ENCODE measurements around the gene NCOA7. TPM values are rescaled to one million over a fixed set of nuclear protein-coding genes. Genes with fewer than 3 reads are reported as not detected.

Gene NCOA7
- total RNA-seq, 1 donor from 2014 or later: 33.4 TPM

DNA sequence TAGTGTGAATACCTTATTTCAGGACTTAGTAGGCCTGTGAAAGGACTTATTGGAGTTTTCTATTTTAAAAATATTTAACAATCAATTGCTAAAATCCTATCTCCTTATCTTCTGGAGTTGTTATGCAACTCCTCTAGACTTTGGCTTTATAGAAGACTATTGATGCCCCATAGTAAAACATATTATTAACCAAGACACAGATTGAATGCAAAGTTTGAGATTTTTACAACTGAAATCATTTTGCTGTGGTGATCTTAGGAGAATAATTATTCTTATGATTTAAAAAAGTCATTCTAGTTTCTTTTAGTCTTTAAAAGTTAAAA is 36.9 kb upstream of the NCOA7 start:
- no peak overlapping the region for H3K4me3 Mint-ChIP-seq
- no peaks in the 10 kb centered on the region for H3K9me3 Mint-ChIP-seq
- no peak for ATAC-seq (ENCODE audit: low read depth)
- TF ChIP-seq, protein P1, sequence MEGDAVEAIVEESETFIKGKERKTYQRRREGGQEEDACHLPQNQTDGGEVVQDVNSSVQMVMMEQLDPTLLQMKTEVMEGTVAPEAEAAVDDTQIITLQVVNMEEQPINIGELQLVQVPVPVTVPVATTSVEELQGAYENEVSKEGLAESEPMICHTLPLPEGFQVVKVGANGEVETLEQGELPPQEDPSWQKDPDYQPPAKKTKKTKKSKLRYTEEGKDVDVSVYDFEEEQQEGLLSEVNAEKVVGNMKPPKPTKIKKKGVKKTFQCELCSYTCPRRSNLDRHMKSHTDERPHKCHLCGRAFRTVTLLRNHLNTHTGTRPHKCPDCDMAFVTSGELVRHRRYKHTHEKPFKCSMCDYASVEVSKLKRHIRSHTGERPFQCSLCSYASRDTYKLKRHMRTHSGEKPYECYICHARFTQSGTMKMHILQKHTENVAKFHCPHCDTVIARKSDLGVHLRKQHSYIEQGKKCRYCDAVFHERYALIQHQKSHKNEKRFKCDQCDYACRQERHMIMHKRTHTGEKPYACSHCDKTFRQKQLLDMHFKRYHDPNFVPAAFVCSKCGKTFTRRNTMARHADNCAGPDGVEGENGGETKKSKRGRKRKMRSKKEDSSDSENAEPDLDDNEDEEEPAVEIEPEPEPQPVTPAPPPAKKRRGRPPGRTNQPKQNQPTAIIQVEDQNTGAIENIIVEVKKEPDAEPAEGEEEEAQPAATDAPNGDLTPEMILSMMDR (IDR thresholded peaks at IDR 0.05): no peak
- H3K36me3 Mint-ChIP-seq (ENCODE audit: low read depth): no peaks in the 10 kb centered on the region
- POLR2A ChIA-PET: no interaction called here
- CTCF ChIA-PET: interaction anchor here (0.7 to 7.5 kb wide), 16 partner anchors 9 to 456 kb away, joined by 3 to 200 read pairs (median 5); partner anchors contain the start of gene HDDC2
- H3K27me3 Mint-ChIP-seq: peaks cover 31% of the 10 kb centered on the region
- no peak overlapping the region for H3K27ac Mint-ChIP-seq
- intact Hi-C loops (cut with micrococcal nuclease): loop anchor here (1.0 to 2.0 kb wide), 3 partner anchors 15 to 440 kb away; no protein-coding TSS in a partner anchor
- no peak for DNase-seq
- peaks cover 14% of the 10 kb centered on the region for H3K4me1 Mint-ChIP-seq

DNA sequence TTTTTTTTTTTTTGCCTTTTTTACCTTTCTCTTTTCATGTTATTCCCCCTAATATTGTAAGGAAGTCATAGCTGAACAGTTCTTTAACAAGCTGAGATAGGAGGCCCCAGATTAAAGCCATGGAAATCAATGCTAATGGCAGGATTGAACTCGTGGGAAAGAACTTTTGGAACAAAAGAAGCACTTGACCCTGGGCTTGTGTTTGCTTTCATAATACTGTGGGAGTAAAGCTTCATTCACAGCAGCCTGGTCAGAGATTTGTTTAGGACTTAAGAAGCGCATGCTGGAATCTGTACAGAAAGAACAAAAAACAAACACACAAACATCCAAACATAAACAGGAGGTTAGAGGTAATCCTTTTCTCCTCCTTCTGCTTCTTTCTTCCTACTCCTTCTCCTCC is 36.2 kb upstream of the NCOA7 start:
- intact Hi-C loops (cut with micrococcal nuclease): no loop called here
- DNase-seq: no peak
- H3K4me3 Mint-ChIP-seq: no peak overlapping the region
- peaks cover 37% of the 10 kb centered on the region for H3K27me3 Mint-ChIP-seq
- H3K9me3 Mint-ChIP-seq: no peaks in the 10 kb centered on the region
- ChIA-PET POLR2A (interaction anchor here (0.6 kb wide), 2 partner anchors 205 to 444 kb away, joined by 3 to 5 read pairs; no protein-coding TSS in a partner anchor), CTCF (interaction anchor here (1.8 to 7.5 kb wide), 3 partner anchors 220 to 453 kb away, joined by 5 to 200 read pairs (median 6); partner anchors contain the start of gene HDDC2)
- ATAC-seq (ENCODE audit: low read depth): no peak
- H3K36me3 Mint-ChIP-seq (ENCODE audit: low read depth): no peaks in the 10 kb centered on the region
- TF ChIP-seq, protein P1 (IDR thresholded peaks at IDR 0.05): no peak
- H3K4me1 Mint-ChIP-seq: peaks cover 13% of the 10 kb centered on the region
- H3K27ac Mint-ChIP-seq: no peak overlapping the region

DNA sequence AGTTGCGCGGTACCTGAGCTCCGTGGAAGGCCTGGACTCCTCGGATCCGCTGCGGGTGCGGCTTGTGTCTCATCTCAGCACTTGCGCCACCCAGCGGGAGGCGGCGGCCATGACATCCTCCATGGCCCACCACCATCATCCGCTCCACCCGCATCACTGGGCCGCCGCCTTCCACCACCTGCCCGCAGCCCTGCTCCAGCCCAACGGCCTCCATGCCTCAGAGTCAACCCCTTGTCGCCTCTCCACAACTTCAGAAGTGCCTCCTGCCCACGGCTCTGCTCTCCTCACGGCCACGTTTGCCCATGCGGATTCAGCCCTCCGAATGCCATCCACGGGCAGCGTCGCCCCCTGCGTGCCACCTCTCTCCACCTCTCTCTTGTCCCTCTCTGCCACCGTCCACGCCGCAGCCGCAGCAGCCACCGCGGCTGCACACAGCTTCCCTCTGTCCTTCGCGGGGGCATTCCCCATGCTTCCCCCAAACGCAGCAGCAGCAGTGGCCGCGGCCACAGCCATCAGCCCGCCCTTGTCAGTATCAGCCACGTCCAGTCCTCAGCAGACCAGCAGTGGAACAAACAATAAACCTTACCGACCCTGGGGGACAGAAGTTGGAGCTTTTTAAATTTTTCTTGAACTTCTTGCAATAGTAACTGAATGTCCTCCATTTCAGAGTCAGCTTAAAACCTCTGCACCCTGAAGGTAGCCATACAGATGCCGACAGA is 31.4 kb upstream of the NCOA7 start:
- no peaks in the 10 kb centered on the region for H3K4me1 Mint-ChIP-seq
- ATAC-seq (ENCODE audit: low read depth): no peak
- CTCF ChIA-PET: interaction anchor here (0.9 to 1.0 kb wide), 2 partner anchors 9 to 215 kb away, joined by 3 read pairs; no protein-coding TSS in a partner anchor
- TF ChIP-seq, protein P1 (IDR thresholded peaks at IDR 0.05): no peak
- H3K9me3 Mint-ChIP-seq: no peaks in the 10 kb centered on the region
- POLR2A ChIA-PET: no interaction called here
- H3K36me3 Mint-ChIP-seq (ENCODE audit: low read depth): no peaks in the 10 kb centered on the region
- H3K27ac Mint-ChIP-seq: no peak overlapping the region
- peaks cover 29% of the 10 kb centered on the region for H3K27me3 Mint-ChIP-seq
- intact Hi-C loops (cut with micrococcal nuclease): no loop called here
- no peak for DNase-seq
- no peak overlapping the region for H3K4me3 Mint-ChIP-seq

DNA sequence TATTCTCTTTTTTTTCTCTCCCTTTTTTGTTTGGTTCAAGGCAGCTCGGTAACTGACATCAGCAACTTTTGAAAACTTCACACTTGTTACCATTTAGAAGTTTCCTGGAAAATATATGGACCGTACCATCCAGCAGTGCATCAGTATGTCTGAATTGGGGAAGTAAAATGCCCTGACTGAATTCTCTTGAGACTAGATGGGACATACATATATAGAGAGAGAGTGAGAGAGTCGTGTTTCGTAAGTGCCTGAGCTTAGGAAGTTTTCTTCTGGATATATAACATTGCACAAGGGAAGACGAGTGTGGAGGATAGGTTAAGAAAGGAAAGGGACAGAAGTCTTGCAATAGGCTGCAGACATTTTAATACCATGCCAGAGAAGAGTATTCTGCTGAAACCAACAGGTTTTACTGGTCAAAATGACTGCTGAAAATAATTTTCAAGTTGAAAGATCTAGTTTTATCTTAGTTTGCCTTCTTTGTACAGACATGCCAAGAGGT is 30.8 kb upstream of the NCOA7 start:
- no peaks in the 10 kb centered on the region for H3K9me3 Mint-ChIP-seq
- TF ChIP-seq, protein P1 (IDR thresholded peaks at IDR 0.05): no peak
- no peaks in the 10 kb centered on the region for H3K36me3 Mint-ChIP-seq (ENCODE audit: low read depth)
- DNase-seq (no peak), ATAC-seq (ENCODE audit: low read depth) (no peak)
- H3K4me3 Mint-ChIP-seq: no peak overlapping the region
- POLR2A ChIA-PET: no interaction called here
- CTCF ChIA-PET: interaction anchor here (1.0 kb wide), 1 partner anchor 9 kb away, joined by 3 read pairs; no protein-coding TSS in a partner anchor
- peaks cover 31% of the 10 kb centered on the region for H3K27me3 Mint-ChIP-seq
- H3K27ac Mint-ChIP-seq: no peak overlapping the region
- H3K4me1 Mint-ChIP-seq: no peaks in the 10 kb centered on the region
- intact Hi-C loops (cut with micrococcal nuclease): no loop called here

DNA sequence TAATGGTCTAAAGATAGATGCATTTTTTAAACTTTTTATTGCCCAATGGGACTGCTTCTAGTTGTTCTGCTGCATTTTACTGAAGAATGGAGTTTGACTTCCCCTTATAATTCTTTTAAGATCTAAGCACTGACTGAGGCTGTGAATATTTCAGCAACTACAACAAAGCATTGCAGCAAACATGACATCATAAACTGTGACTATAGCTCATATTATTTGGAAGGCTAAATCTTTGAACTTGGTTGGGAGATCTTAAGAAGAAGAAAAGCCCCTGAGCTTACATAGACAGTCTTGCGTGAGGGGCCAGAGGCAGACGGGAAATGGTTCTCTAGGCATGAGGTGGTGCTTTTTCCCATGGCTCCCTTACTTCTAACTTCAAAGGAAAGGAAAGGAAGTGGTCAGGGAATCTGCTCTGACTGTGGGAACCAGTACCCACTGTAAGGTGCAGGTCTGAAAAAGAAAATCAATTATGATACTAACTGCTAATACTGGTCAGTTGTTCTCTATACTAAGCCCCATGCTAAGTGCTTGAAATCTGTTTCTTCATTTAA is 26.6 kb upstream of the NCOA7 start:
- H3K27me3 Mint-ChIP-seq: peaks cover 31% of the 10 kb centered on the region
- DNase-seq (no peak), ATAC-seq (ENCODE audit: low read depth) (no peak)
- no peaks in the 10 kb centered on the region for H3K9me3 Mint-ChIP-seq
- H3K4me3 Mint-ChIP-seq: no peak overlapping the region
- TF ChIP-seq, protein P1 (IDR thresholded peaks at IDR 0.05): no peak
- H3K27ac Mint-ChIP-seq: no peak overlapping the region
- no peaks in the 10 kb centered on the region for H3K4me1 Mint-ChIP-seq
- intact Hi-C loops (cut with micrococcal nuclease): no loop called here
- POLR2A ChIA-PET: no interaction called here
- H3K36me3 Mint-ChIP-seq (ENCODE audit: low read depth): no peaks in the 10 kb centered on the region
- CTCF ChIA-PET: interaction anchor here (0.6 to 2.8 kb wide), 3 partner anchors 11 to 454 kb away, joined by 3 to 7 read pairs (median 3); no protein-coding TSS in a partner anchor

All from activated B cell treated with CpG ODN at 0.5 μM for 24 hours (primary cell).